OCI-M2 (cell line): Measurements from ENCODE around the gene CDH4.

Experiments used
- DNase-seq: peaks from one replicate; lab custom pipeline; 2025; ENCODE audit not compliant: unreplicated experiment; lab: John Stamatoyannopoulos, UW

The CDH4 gene

DNA sequence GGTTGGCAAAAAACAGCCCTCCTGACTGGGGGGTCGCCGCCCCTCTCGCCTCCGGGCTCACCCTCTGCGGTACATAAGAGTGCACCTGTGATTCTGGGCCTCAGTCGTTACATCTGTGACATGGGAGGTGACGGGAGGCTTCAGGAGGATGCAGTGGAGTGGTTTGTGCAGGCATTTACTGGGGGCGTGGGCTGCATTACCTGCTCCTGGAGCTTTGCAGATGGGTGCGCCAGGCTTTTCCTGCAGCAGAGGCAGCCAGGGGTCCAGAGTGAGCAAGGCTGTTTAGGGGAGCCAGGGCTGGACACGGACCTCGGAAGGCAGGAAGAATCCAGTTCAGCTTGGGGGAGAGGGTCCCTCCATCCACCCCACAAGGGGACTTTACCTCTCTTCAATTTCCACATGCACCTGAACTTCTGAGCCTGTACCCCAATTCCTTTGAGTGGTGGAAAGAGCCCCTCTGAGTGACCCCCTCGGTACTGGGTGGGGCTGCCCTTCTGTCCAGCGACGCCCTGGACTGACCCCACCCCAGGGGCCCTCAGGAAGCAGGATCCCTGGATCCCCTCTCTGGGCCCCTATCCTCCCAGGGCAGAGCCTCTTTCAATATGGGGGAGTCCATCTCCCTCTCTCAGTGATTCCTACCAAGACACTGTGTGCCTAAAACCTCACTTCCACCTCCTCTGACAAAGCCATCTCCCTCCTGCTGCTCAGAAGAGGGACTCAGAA, 679.6 kb downstream of the CDH4 start:
- DNase-seq: no peak

DNA sequence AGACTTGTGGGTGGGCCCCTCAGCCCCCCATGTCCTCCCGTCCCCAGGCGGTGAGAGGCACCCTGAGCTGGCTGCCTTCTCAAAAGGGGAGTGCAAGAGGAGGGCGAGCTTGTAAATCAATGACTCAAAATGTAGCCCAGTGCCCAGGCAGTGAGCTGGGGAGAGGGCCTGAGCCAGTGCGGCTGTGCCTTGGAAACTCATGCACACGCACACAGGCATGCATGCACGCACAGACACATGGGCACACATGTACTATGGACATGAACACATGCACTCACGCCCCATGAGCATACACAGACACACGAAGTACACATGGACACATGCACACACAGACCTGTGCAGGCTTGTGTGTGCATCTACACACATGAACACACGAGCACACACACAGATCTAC, 680.1 kb downstream of the CDH4 start:
- DNase-seq: no peak

- no peak for DNase-seq
Measured at GRCh38 chr20:61932711-61933480, 680.8 kb downstream of the CDH4 start.

GRCh38 chr20:61933481-61933950, 681.5 kb downstream of the CDH4 start:
- DNase-seq: no peak

DNA sequence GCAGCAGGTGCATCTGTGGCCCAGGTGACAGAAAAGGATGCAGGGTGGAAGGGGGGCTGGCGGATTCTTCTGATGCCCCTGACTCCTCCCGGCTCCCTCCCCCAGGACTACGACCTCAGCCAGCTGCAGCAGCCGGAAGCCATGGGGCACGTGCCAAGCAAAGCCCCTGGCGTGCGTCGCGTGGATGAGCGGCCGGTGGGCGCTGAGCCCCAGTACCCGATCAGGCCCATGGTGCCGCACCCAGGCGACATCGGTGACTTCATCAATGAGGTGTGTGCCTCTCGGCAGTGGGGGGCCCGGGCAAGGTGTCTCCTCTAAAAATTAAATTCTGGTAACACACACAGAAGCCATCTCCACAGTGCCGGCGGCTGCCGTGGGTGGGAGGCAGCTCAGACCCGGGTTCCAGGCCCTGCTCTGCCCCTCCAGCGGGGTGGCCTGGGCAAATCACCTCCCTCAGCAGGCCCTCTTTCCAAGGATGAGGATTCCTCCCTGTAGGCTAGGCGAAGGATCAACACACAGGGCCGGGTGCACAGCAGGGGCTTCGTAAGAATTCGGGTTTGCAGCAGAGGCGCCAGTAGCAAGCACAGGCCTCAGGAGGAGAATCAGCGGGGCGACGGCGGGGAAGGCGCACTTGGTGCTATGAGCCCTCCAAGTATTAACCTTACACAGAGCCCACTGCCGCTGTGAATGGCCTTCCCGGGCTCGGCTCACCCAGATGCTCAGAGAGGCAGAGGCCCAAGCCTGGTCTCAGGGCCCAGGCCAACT, 682.1 kb downstream of the CDH4 start:
- DNase-seq: no peak

- no peak for DNase-seq
Measured at GRCh38 chr20:61934716-61935530, 682.9 kb downstream of the CDH4 start.

DNA sequence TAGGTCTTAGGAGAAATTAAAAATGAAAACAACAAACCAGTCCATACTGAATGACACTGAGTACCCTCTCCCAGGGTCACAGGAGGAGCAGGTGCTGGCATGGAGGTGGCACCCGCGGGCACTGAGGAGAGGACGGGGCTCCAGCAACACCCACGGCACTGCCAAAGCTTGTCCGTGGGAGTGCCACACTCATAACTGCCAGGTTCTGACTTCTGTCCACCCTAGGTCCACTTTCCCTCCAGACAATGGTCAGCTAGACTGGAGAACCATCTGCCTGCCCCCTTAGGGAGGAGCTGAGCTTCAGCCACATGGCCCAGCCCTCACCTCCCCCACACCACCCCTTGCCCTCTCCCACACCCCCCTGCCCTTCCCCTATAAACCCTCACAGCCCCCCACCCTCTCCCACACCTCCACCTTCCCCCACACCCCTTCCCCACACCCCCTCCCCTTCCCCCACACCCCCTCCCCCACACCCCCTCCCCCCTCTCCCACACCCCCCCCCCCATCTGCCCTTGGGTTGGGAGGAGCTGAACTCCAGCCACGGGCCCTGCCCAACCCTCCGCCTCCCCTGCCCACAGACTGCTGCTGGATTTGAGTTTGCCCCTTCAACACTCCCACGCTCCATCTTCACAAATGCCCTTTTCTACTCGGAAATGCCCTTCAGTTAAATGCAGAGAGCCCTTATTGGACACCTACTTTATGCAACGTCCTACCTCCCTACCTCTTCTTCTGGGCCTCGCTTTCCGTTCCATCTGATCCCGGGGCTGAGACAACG, 684.1 kb downstream of the CDH4 start:
- no peak for DNase-seq

DNA sequence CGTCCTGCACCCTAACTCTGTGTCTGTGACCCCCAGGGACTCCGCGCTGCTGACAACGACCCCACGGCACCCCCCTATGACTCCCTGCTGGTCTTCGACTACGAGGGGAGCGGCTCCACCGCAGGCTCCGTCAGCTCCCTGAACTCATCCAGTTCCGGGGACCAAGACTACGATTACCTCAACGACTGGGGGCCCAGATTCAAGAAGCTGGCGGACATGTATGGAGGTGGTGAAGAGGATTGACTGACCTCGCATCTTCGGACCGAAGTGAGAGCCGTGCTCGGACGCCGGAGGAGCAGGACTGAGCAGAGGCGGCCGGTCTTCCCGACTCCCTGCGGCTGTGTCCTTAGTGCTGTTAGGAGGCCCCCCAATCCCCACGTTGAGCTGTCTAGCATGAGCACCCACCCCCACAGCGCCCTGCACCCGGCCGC, 684.7 kb downstream of the CDH4 start:
- no peak for DNase-seq

DNA sequence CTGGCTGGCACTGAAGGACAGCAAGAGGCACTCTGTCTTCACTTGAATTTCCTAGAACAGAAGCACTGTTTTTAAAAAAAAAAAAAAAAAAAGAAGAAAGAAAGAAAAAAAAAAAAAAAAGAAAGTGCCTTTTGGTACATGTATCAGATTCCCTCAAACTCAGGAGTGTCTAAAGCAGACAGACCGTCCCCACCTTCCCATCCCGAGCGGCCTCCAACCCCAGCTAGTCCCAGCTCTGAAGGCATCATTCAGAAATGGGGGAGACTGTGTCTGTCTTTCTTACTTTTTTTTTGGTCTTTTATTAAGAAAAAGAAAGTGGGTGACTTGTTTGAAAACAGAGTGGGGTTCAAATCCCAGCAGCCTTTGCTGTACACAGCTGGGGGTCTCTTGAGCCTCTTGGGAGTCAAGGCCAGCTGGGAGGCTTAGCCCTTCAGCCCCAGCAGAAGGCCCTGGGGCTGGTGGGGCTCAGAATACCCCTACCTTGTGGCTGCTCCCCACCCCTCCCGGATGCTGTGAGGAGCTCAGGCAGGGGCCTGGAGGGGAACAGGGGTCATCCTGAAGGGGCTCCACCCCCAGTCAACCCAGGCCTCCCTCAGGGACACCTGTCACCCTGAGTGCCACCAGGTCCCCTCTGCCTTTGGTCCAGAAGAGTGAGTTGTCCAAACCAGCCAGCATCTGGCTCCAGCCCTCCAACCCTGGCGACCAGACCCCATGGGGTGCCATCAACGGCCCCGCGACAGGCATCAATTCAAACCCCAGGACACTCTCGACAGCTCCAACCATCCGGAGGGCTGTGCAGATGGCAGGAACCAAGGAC, 685.3 kb downstream of the CDH4 start:
- DNase-seq: no peak

DNA sequence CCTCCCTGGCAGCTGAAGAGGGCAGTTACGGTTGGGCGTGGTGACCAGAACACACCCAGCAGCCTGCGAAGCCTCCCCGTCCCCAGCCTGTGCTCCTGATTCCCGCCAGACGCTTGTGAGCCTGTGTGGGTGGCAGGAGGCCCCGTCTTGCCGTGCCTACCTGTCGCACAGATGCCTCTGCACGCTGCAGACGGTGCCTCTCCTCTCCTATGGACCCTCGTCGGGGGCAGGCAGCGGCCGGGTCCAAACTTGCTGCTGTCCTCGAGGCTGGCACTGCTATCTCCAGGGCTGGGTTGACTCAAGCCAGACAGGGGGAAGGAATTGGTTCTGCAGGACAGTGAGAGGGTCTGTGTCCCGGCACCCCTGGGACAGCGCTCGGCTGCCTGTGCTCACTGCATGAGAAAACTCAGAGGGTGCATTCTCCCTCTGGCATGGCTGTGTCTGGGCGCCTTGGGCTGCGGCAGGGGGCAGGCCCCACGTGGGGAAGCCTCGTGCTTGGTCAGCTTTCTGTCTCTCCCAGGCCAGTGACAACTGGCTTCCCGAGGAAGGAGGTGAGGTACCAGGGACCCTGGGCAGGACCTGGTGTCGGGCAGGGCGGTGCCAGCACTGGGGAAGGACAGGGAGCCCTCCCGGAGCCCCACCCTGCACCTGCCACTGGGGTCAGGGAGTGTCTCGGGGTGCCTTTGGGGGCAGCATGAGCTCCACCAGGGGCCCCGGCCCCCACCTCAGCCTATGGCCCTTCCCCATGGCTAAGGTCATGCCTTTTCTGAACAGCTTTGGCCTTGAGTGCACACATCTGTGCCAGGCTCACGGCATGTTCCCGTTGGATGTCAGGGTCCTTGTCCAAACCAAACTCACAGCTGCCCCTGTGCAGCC, 686.1 kb downstream of the CDH4 start:
- no peak for DNase-seq

GRCh38 chr20:61938839-61939690, 687.0 kb downstream of the CDH4 start:
- DNase-seq: no peak

- no peak for DNase-seq
Measured at GRCh38 chr20:61939691-61940360, 687.8 kb downstream of the CDH4 start.

- DNase-seq: no peak
Measured at GRCh38 chr20:61940491-61940890, 688.4 kb downstream of the CDH4 start.

- no peak for DNase-seq
Measured at GRCh38 chr20:61940976-61941720, 689.1 kb downstream of the CDH4 start.

- DNase-seq: no peak
Measured at GRCh38 chr20:61941721-61942405, 689.8 kb downstream of the CDH4 start.

DNA sequence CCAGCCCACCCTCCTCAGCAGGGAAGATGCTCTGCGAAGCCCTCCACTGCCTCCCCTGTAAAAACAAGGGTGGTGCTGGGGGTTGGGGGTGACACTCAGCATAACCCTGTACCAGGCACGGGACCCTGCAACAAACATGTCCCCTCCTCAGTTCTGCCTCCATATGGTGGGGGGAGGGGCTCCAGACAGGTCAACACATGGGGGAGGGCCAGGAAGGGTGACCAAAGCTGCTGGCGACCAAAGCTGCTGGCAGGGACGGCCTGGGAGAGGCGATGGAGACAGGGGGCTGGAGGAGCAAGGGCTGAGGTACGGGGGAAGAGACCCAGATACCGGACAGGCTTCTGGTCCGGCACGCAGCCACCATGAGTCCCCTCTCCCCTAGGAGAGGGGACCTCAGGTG, 690.5 kb downstream of the CDH4 start:
- DNase-seq: no peak
